BLaER1 (cell line): ENCODE data around the gene UNC5A.

Experiments
- H3K27ac ChIP-seq: shearing (Covaris generic); formaldehyde crosslinking; 2 replicates; pipeline ENCODE4 v1.8.1; 2022
- H3K27me3 ChIP-seq: shearing (Covaris generic); formaldehyde crosslinking; 2 replicates; pipeline ENCODE4 v1.8.1; 2022
- H3K36me3 ChIP-seq: shearing (Covaris generic); formaldehyde crosslinking; 2 replicates; pipeline ENCODE4 v1.8.1; 2022
- H3K4me1 ChIP-seq: shearing (Covaris generic); formaldehyde crosslinking; 2 replicates; pipeline ENCODE4 v1.8.1; 2022
- H3K4me2 ChIP-seq: shearing (Covaris generic); formaldehyde crosslinking; 2 replicates; pipeline ENCODE4 v1.8.1; 2022
- H3K4me3 ChIP-seq: shearing (Covaris generic); formaldehyde crosslinking; 2 replicates; pipeline ENCODE4 v1.8.1; 2022
- H3K9ac ChIP-seq: shearing (Covaris generic); formaldehyde crosslinking; 2 replicates; pipeline ENCODE4 v1.8.1; 2022
- H3K9me3 ChIP-seq: shearing (Covaris generic); formaldehyde crosslinking; 2 replicates; pipeline ENCODE4 v1.8.1; 2022
- H4K20me1 ChIP-seq: shearing (Covaris generic); formaldehyde crosslinking; 2 replicates; pipeline ENCODE4 v1.8.1; 2022
- Cebpa-rat ChIP-seq: shearing (Covaris generic); IDR thresholded peaks from 2 replicates; pipeline ENCODE4 v1.8.1; 2022

The UNC5A gene

GRCh38 chr5:176773408-176774035 lies 36.8 kb upstream of the UNC5A start:
- H3K4me2 ChIP-seq = no peak overlapping the region
- no peak overlapping the region for H3K27ac ChIP-seq
- H3K9ac ChIP-seq = no peak overlapping the region
- no peaks in the 10 kb centered on the region; the same call in 1 of the 2 replicates for H3K9me3 ChIP-seq
- H3K27me3 ChIP-seq = no peaks in the 10 kb centered on the region
- no peaks in the 10 kb centered on the region for H3K36me3 ChIP-seq
- no peak overlapping the region for H3K4me3 ChIP-seq
- H3K4me1 ChIP-seq = no peaks in the 10 kb centered on the region
- TF ChIP-seq Cebpa-rat = no peak
- H4K20me1 ChIP-seq = no peaks in the 10 kb centered on the region

GRCh38 chr5:176774216-176775171 lies 35.9 kb upstream of the UNC5A start:
- no peaks in the 10 kb centered on the region for H3K4me1 ChIP-seq
- no peak overlapping the region for H3K4me3 ChIP-seq
- H3K9ac ChIP-seq = no peak overlapping the region
- H3K9me3 ChIP-seq = no peaks in the 10 kb centered on the region; the same call in 1 of the 2 replicates
- H3K36me3 ChIP-seq = no peaks in the 10 kb centered on the region
- TF ChIP-seq Cebpa-rat = no peak
- H3K27ac ChIP-seq = no peak overlapping the region
- no peaks in the 10 kb centered on the region for H4K20me1 ChIP-seq
- H3K4me2 ChIP-seq = no peak overlapping the region
- no peaks in the 10 kb centered on the region for H3K27me3 ChIP-seq

- Histone ChIP-seq H3K9me3 (no peaks in the 10 kb centered on the region; the same call in 1 of the 2 replicates), H3K27ac (no peak overlapping the region), H3K27me3 (no peaks in the 10 kb centered on the region), H3K9ac (no peak overlapping the region), H3K4me3 (no peak overlapping the region), H3K36me3 (no peaks in the 10 kb centered on the region), H3K4me2 (no peak overlapping the region), H4K20me1 (no peaks in the 10 kb centered on the region), H3K4me1 (no peaks in the 10 kb centered on the region)
- no peak for TF ChIP-seq Cebpa-rat
These were observed 35.0 kb upstream of the UNC5A start for GRCh38 chr5:176775409-176775808.

GRCh38 chr5:176776141-176776865 lies 34.1 kb upstream of the UNC5A start:
- no peak overlapping the region for H3K27ac ChIP-seq
- no peak overlapping the region for H3K4me2 ChIP-seq
- no peaks in the 10 kb centered on the region for H4K20me1 ChIP-seq
- no peak overlapping the region for H3K4me3 ChIP-seq
- H3K9me3 ChIP-seq = no peaks in the 10 kb centered on the region; the same call in 1 of the 2 replicates
- TF ChIP-seq Cebpa-rat = no peak
- no peaks in the 10 kb centered on the region for H3K27me3 ChIP-seq
- no peak overlapping the region for H3K9ac ChIP-seq
- H3K36me3 ChIP-seq = no peaks in the 10 kb centered on the region
- no peaks in the 10 kb centered on the region for H3K4me1 ChIP-seq

- Histone ChIP-seq H3K36me3 (no peaks in the 10 kb centered on the region), H3K4me2 (no peak overlapping the region), H3K27ac (no peak overlapping the region), H3K9ac (no peak overlapping the region), H3K4me3 (no peak overlapping the region), H3K9me3 (no peaks in the 10 kb centered on the region; the same call in 1 of the 2 replicates), H3K4me1 (no peaks in the 10 kb centered on the region), H3K27me3 (no peaks in the 10 kb centered on the region), H4K20me1 (no peaks in the 10 kb centered on the region)
- TF ChIP-seq Cebpa-rat = no peak
These were observed 33.4 kb upstream of the UNC5A start for GRCh38 chr5:176776916-176777315.

GRCh38 chr5:176778921-176779465 lies 31.4 kb upstream of the UNC5A start:
- TF ChIP-seq Cebpa-rat = no peak
- Histone ChIP-seq H3K36me3 (no peaks in the 10 kb centered on the region), H3K4me1 (no peaks in the 10 kb centered on the region), H3K9ac (no peak overlapping the region), H3K27ac (no peak overlapping the region), H3K9me3 (no peaks in the 10 kb centered on the region), H3K27me3 (no peaks in the 10 kb centered on the region), H3K4me2 (no peak overlapping the region), H3K4me3 (no peak overlapping the region), H4K20me1 (no peaks in the 10 kb centered on the region)

GRCh38 chr5:176779537-176779936 lies 30.8 kb upstream of the UNC5A start:
- Histone ChIP-seq H3K36me3 (no peaks in the 10 kb centered on the region), H3K4me2 (no peak overlapping the region), H4K20me1 (no peaks in the 10 kb centered on the region), H3K9ac (no peak overlapping the region), H3K27me3 (no peaks in the 10 kb centered on the region), H3K27ac (no peak overlapping the region), H3K4me1 (no peaks in the 10 kb centered on the region), H3K9me3 (no peaks in the 10 kb centered on the region), H3K4me3 (no peak overlapping the region)
- TF ChIP-seq Cebpa-rat = no peak

- no peak for TF ChIP-seq Cebpa-rat
- H3K36me3 ChIP-seq = no peaks in the 10 kb centered on the region
- no peaks in the 10 kb centered on the region; the same call in 1 of the 2 replicates for H4K20me1 ChIP-seq
These were observed 29.9 kb upstream of the UNC5A start for GRCh38 chr5:176780176-176781053.

GRCh38 chr5:176781054-176781375 lies 29.3 kb upstream of the UNC5A start:
- H3K27me3 ChIP-seq = no peaks in the 10 kb centered on the region
- H3K9me3 ChIP-seq = no peaks in the 10 kb centered on the region
- TF ChIP-seq Cebpa-rat = no peak
- H3K4me3 ChIP-seq = no peak overlapping the region
- H3K4me1 ChIP-seq = no peaks in the 10 kb centered on the region
- H3K27ac ChIP-seq = no peak overlapping the region
- H4K20me1 ChIP-seq = no peaks in the 10 kb centered on the region; the same call in 1 of the 2 replicates
- H3K9ac ChIP-seq = no peak overlapping the region
- no peak overlapping the region for H3K4me2 ChIP-seq
- H3K36me3 ChIP-seq = no peaks in the 10 kb centered on the region

More at GRCh38 chr5:176780176-176781053, 29.9 kb upstream of the UNC5A start:
- Histone ChIP-seq H3K27ac (no peak overlapping the region), H3K9me3 (no peaks in the 10 kb centered on the region), H3K4me3 (no peak overlapping the region), H3K9ac (no peak overlapping the region), H3K4me1 (no peaks in the 10 kb centered on the region), H3K4me2 (no peak overlapping the region), H3K27me3 (no peaks in the 10 kb centered on the region)
